Esophagus squamous epithelium (tissue), 4 donors: ENCODE data around the gene ZNF672.

Experiments
- POLR2A ChIP-seq, 4 donors: fragments of 450-650 bp; IDR thresholded peaks; one replicate each; pipeline ENCODE4 v1.6.1; 2017; ENCODE audit warnings: antibody characterized with exemption in 4 of 4, mild to moderate bottlenecking in 4 of 4, moderate library complexity in 3 of 4
- TF ChIP-seq, protein P1 (sequence below), 6 experiments: fragments of 450-650 bp in 4 of 6; fragments of 200-600 bp in 2 of 6; sonication (generic) in 2 of 6; IDR thresholded peaks; one replicate each; pipeline ENCODE4 v1.5.1; 2016 to 2019; ENCODE audit warnings: antibody characterized with exemption in 6 of 6, mild to moderate bottlenecking in 4 of 6, moderate library complexity in 4 of 6

DNA sequence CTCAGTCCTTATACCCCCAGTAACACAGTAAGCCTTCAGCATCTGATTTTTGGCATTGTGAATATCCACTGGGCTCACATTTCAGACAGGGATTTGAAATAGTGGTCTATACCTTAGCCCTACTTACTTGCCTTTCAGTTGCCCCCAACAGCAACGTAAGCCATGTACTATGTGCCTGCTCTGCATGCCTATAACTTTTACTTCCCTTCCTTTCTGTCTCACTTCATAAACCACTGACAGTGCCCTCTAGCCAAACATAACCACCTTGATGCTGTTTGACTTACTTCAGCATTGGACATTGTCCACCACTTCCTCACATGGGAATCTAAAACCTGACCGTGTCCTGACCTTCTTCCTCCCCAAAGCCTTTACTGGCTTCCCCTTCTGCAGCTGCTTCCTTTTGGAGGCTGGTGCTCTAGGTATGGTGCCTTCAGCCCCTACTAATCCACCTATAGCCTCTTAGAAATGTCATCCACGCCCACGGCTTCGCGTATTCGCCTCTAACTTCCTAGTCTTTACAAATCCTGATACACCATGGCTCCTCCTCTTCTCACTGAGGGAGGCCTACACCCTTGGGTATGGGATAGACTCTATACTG is 3.6 kb upstream of the ZNF672 start:
- TF ChIP-seq POLR2A (IDR thresholded peaks at IDR 0.05) = no peak
- TF ChIP-seq, protein P1, sequence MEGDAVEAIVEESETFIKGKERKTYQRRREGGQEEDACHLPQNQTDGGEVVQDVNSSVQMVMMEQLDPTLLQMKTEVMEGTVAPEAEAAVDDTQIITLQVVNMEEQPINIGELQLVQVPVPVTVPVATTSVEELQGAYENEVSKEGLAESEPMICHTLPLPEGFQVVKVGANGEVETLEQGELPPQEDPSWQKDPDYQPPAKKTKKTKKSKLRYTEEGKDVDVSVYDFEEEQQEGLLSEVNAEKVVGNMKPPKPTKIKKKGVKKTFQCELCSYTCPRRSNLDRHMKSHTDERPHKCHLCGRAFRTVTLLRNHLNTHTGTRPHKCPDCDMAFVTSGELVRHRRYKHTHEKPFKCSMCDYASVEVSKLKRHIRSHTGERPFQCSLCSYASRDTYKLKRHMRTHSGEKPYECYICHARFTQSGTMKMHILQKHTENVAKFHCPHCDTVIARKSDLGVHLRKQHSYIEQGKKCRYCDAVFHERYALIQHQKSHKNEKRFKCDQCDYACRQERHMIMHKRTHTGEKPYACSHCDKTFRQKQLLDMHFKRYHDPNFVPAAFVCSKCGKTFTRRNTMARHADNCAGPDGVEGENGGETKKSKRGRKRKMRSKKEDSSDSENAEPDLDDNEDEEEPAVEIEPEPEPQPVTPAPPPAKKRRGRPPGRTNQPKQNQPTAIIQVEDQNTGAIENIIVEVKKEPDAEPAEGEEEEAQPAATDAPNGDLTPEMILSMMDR (IDR thresholded peaks at IDR 0.05) = no peak
